ENCODE measurements around the gene REN.

REN gene

GRCh38 chr1:204166219-204166618, at the start of gene REN:
REN (minus strand) TSS chr1:204166337; CDS start chr1:204166293, 44 bp downstream.
- no peak for DNase-seq

- peak; percentile 27 for DNase-seq
Measured at GRCh38 chr1:204213668-204214662, 47.8 kb upstream of the REN start, which contains the start of gene GOLT1A. GOLT1A (minus strand) TSS chr1:204213988; CDS start chr1:204213906, 82 bp downstream.

- no peak for DNase-seq
Measured at GRCh38 chr1:204212715-204213114, 46.6 kb upstream of the REN start.

- DNase-seq: no peak
Measured at GRCh38 chr1:204211046-204211445, 44.9 kb upstream of the REN start.

GRCh38 chr1:204207136-204207616, 41.0 kb upstream of the REN start:
- DNase-seq: peak; percentile 63

- DNase-seq: no peak
Measured at GRCh38 chr1:204206121-204206520, 40.0 kb upstream of the REN start.

GRCh38 chr1:204205486-204205885, 39.3 kb upstream of the REN start:
- no peak for DNase-seq

GRCh38 chr1:204204944-204205343, 38.8 kb upstream of the REN start:
- DNase-seq: no peak

GRCh38 chr1:204203206-204203767, 37.1 kb upstream of the REN start:
- DNase-seq: no peak

- DNase-seq: no peak
Measured at GRCh38 chr1:204202481-204202880, 36.3 kb upstream of the REN start.

- DNase-seq: no peak
Measured at GRCh38 chr1:204201348-204202040, 35.4 kb upstream of the REN start.

- no peak for DNase-seq
Measured at GRCh38 chr1:204199579-204199978, 33.4 kb upstream of the REN start.

- no peak for DNase-seq
Measured at GRCh38 chr1:204198348-204199340, 32.5 kb upstream of the REN start.

GRCh38 chr1:204197068-204197467, 30.9 kb upstream of the REN start:
- DNase-seq: no peak

GRCh38 chr1:204196068-204196795, 30.1 kb upstream of the REN start, which contains the start of gene KISS1:
KISS1 (minus strand) TSS chr1:204196491; CDS start chr1:204192876, 3,615 bp downstream.
- DNase-seq: no peak

GRCh38 chr1:204194771-204195170, 28.6 kb upstream of the REN start:
- DNase-seq: no peak

- no peak for DNase-seq
Measured at GRCh38 chr1:204194080-204194479, 27.9 kb upstream of the REN start.

- no peak for DNase-seq
Measured at GRCh38 chr1:204192589-204193352, 26.6 kb upstream of the REN start.

- DNase-seq: no peak
Measured at GRCh38 chr1:204192046-204192445, 25.9 kb upstream of the REN start.

- DNase-seq: no peak
Measured at GRCh38 chr1:204191456-204191855, 25.3 kb upstream of the REN start.

Data from CD4-positive, alpha-beta T cell treated with Interleukin-10 for 1 hour (primary cell).